Gastrocnemius medialis (tissue), 4 donors: ENCODE results near the gene CHD6.

ENCODE experiments used
- POLR2A ChIP-seq, 2 donors: fragments of 450-650 bp; IDR thresholded peaks; one replicate each; pipeline ENCODE4 v1.6.1; 2017; ENCODE audit warnings: antibody characterized with exemption in 2 of 2, mild to moderate bottlenecking in 2 of 2, moderate library complexity in 2 of 2
- TF ChIP-seq, protein P1 (sequence below), 5 experiments: fragments of 450-650 bp in 3 of 5; fragments of 200-600 bp in 2 of 5; sonication (generic) in 2 of 5; IDR thresholded peaks in 4 of 5; conservative IDR thresholded peaks in 1 of 5; 1 replicate in 4 of 5; 2 replicates in 1 of 5; pipeline ENCODE4 v1.5.1; 2016 to 2019; ENCODE audit warnings: antibody characterized with exemption in 5 of 5, mild to moderate bottlenecking in 3 of 5, moderate library complexity in 3 of 5

GRCh38 chr20:41470362-41471095, 147.6 kb downstream of the CHD6 start:
- TF ChIP-seq, protein P1, sequence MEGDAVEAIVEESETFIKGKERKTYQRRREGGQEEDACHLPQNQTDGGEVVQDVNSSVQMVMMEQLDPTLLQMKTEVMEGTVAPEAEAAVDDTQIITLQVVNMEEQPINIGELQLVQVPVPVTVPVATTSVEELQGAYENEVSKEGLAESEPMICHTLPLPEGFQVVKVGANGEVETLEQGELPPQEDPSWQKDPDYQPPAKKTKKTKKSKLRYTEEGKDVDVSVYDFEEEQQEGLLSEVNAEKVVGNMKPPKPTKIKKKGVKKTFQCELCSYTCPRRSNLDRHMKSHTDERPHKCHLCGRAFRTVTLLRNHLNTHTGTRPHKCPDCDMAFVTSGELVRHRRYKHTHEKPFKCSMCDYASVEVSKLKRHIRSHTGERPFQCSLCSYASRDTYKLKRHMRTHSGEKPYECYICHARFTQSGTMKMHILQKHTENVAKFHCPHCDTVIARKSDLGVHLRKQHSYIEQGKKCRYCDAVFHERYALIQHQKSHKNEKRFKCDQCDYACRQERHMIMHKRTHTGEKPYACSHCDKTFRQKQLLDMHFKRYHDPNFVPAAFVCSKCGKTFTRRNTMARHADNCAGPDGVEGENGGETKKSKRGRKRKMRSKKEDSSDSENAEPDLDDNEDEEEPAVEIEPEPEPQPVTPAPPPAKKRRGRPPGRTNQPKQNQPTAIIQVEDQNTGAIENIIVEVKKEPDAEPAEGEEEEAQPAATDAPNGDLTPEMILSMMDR (IDR thresholded peaks at IDR 0.05 in 4 of 5, conservative IDR thresholded peaks at IDR 0.05 in 1 of 5): no peak
- no peak for TF ChIP-seq POLR2A (IDR thresholded peaks at IDR 0.05)
